Fibroblast of skin of back (primary cell): ENCODE data around the gene XAF1. TPM values are rescaled to one million over a fixed set of nuclear protein-coding genes. Genes with fewer than 3 reads are reported as not detected.
"Not testable (repeated sequence)": the region's sequence is repeated elsewhere in the genome, so short reads cannot be mapped to it uniquely, and the experiment has no call there.

Experiments used
- DNase-seq: peaks from one replicate; pipeline ENCODE4 v3.0.0-alpha.2; 2013
- polyA plus RNA-seq, 2 experiments: library from polyadenylated mRNA; unstranded; fragments of 120-200 nt; gene quantifications; one replicate each; pipeline ENCODE4 v1.2.1, GENCODE V29; 2013; ENCODE audit not compliant: insufficient read length in 2 of 2

XAF1 gene, protein sequence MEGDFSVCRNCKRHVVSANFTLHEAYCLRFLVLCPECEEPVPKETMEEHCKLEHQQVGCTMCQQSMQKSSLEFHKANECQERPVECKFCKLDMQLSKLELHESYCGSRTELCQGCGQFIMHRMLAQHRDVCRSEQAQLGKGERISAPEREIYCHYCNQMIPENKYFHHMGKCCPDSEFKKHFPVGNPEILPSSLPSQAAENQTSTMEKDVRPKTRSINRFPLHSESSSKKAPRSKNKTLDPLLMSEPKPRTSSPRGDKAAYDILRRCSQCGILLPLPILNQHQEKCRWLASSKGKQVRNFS
- polyA plus RNA-seq (2013, experiment 1 of 2; ENCODE audit: insufficient read length): 12.3 TPM
- polyA plus RNA-seq (2013, experiment 2 of 2; ENCODE audit: insufficient read length): 10.5 TPM

DNA sequence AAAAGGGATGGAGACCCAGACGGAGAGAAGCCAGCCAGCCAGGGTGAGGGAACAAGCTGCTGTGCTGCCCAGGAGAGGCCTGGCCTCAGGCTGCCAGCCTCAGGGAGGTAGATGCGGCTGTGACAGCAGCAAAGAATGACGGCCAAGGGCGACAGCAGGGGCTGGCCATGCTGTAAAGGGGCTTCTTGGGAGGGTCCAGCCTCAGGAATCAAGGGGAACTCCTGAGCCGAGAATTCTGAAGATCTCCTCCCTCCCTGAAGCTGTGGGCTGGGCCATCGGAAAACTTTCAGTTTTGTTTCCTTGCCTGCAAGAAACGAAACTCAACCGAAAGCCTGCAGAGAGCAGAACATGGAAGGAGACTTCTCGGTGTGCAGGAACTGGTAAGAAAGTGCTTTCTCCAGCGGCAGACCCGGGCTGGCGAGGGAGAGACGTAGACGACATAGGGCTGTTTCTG is at the start of gene XAF1:
Gene XAF1, plus strand, starts transcription at position 316 of the 454 bp plus-strand sequence. Its CDS starts 33 bp downstream, at position 349.
- DNase-seq: peak; percentile 58

DNA sequence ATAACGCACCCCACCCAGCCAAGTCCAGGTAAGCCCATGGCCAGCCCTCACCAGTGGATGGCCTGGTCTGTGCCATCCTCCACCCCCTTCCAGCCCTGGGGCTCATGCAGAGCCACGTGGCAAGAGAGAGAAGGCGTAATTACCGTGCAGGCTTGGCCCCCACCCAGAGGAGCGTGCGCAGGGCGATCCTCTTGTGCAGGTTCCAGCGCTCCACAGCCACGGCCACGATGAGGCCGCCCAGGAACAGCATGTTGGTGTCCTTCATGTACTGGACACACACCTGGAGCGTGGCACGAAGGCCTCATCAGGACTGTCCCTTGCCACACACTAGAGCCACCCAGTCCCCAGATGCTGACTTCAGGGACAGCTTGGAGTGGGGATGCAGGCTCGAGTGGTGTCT is 49.3 kb upstream of the XAF1 start:
- no peak for DNase-seq

DNA sequence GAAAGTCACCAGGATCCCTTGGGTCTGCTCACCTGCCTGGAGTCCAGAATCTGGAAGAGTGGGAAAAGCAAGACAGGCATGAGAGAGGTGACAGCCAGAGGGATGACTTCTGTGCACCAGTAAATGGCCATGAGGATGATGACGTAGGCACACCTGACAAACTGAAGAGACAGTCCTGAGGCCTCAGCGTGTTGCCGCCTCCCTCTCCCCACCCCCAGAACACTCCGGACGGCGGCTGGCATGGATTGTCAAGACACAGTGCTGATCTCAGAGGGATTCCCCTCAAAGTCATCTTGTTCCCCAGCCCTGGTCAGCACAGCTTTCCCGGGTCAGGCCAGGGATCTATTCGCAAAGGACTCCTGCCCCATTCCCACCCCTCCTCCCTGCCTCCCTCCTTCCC is 48.9 kb upstream of the XAF1 start:
- DNase-seq: no peak

DNA sequence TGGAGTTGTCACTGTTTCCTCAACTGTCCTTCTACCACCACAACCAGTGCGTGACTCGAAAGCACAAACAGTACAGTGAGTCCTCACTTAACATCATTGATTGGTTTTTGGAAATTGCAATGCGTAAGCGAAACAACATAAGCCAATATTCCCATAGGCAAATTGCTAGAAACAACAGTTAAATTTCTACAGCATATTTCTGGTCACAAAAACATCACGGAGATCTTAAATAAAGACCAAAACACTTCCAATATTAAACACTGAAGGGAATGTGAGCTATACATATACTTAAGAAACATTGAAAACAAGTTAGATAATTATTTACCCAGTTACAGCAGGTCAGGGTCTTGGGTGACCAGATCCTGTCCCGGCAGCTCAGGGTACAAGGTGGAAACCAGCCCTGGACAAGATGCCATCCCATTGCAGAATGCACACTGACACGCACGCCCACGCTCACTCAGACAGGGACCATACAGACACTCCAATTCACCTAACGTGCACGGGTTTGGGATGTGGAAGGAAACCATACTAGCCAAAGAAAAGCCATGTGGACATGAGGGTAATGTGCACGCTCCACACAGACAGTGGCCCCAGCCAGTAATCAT is 47.4 kb upstream of the XAF1 start:
- no peak for DNase-seq

- no peak for DNase-seq
These were observed 45.5 kb upstream of the XAF1 start for GRCh38 chr17:6710317-6710716.

DNA sequence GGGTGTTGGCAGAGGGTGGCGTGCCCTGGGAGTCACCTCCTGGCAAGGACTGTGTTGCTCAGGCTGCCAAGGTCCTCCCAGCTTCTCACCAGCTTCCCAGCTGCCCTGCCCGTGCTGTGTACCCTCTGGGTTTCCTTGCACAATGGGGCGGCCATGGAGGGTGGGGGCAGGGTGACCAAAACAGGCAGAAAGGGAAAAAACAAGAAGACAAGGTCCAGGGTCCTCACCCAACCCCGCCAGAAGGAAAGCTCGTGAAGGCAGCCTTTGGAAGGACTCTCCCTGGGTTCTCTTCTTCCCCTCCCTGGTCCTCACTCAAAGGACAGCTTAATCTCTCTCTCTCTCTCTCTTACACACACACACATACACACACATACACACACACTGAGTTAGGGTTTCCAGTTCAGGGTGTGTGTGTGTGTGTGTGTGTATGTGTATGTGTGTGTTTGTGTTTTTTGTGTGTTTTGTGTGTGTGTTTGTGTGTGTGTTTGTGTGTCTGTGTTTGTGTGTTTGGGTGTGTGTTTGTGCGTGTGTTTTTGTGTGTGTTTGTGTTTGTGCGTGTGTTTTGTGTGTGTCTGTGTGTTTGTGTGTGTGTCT is 44.7 kb upstream of the XAF1 start:
- no peak for DNase-seq

- DNase-seq: no peak
These were observed 44.2 kb upstream of the XAF1 start for GRCh38 chr17:6711681-6712057.

- peak; percentile 23 for DNase-seq
These were observed 43.6 kb upstream of the XAF1 start for GRCh38 chr17:6712058-6712853.

DNA sequence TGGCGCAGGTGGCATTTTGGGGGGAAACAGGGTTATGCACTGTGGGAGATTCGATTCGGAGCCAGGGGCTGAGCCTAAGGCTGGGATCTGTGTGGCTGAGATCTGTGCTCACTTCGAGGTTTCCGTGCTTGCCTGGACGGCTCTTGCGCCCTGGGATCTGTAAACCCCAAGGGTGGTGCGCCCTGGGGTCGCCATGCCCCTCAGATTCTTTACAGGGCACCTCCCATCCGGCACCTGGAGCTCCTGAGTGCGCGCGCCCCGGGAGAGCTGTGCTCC is 43.1 kb upstream of the XAF1 start:
- no peak for DNase-seq

- DNase-seq: peak; percentile 48
These were observed 42.5 kb upstream of the XAF1 start, which contains the start of gene SLC13A5 for GRCh38 chr17:6713130-6713917. Gene SLC13A5, minus strand, starts transcription at chr17:6713369. Its CDS starts 36 bp downstream, at chr17:6713333.

DNA sequence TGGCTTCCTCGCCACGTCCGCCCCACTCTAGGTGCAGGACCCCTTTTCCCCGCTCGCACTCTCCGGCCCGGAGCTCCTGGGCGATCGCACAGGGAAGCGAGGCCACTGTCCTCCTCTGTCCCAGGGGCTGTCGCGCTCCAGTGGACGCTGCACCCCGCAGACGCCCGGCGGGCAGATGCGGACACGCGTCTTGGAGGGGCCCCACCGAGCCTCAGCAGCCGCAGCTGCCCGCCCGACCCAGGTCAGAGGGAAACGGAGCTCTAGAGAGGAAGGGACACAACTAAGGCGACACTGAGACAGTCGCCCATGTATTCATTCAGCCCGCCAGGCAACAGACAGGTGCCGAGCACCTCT is 42.0 kb upstream of the XAF1 start:
- DNase-seq: no peak

DNA sequence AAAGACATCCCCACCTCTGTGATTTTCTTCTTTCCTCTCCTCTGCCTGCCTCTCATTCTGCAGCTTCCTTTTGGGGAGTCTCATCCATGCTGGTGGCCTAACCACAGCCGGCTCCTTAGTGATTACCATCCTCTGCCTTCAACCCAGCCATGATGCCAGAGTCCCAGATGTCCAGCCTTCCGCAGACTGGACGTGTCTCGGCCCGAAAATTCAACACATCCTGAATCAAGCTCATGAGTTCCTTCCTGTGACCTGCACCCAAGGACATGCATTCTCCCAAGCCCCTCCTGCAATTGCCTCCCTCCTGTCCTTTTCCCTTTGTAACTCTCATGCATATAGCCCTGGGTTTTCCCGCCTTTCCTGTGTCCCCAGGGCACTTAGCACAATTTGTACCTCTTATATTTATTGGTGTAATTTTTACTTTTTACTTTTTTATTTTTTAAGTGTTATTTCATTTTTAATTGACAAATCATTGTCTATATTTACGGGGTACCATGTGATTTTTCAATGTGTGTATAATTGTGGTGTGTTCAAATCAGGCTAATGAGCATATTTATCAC is 41.5 kb upstream of the XAF1 start:
- no peak for DNase-seq

DNA sequence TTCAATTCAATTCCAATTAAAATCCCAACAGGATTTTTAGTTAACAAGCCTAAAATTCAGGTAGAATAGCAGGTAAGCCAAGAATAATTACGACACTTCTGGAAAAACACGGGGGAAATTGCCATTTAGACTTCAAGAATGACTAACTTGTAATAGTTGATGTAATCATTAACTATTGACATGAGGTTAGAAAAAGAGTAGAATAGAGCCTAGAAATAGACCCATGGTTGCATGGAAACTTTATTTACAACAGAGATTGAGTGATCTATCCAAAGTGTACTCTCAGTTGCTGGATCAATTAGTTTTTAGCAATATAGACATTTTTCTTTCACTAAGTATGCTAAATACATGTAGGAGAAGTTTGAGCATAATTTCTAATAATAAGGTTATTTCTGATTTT is 39.1 kb upstream of the XAF1 start:
- no peak for DNase-seq

GRCh38 chr17:6721744-6722143 is 34.1 kb upstream of the XAF1 start:
- DNase-seq: no peak

GRCh38 chr17:6724009-6724408 is 31.8 kb upstream of the XAF1 start:
- no peak for DNase-seq

- no peak for DNase-seq
These were observed 26.3 kb upstream of the XAF1 start for GRCh38 chr17:6729531-6729930.

DNA sequence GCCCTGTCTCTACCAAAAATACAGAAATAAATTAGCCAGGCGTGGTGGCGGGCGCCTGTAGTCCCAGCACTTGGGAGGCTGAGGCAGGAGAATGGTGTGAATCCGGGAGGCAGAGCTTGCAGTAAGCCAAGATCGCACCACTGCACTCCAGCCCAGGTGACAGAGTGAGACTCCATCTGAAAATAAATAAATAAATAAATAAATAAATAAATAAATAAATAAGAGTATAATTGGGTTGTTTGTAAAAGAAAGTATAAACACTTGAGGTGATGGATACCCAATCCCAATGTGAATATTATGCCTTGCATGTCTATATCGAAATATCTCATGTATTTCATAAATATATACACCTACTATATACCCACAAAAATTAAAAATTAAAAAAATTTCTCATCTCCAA is 9.2 kb upstream of the XAF1 start:
- DNase-seq: not testable (repeated sequence)

DNA sequence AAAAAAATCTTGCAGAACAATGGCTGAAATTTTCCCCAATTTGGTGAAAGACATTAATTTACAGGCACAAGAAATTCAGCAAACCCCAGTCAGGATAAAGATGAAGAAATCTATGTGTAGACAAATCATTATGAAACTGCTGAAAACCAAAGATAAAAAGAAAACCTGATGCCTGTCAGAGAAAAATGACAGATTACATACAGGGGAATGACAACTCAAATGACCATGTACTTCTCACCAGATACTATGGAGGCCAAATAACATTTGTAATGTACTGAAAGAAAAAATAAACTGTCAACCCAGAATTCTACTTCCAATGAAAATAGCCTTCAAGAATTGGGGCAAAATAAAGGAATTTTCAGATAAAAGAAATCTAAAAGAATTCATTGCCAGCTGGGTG is 7.2 kb upstream of the XAF1 start:
- DNase-seq: no peak

DNA sequence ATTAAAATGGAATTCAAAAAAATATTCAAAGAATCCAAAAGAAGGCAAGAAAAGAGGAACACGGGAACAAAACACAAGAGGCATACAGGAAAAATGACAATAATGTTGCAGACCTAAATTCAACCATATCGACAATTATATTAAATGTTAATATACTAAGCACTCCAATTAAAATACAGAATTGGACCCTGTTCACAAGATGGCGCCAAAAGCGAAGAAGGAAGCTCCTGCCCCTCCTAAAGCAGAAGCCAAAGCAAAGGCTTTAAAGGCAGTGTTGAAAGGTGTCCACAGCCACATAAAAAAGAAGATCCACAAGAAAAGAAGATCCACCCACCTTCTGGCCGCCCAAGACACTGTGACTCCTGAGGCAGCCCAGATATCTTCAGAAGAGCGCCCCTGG is 6.3 kb upstream of the XAF1 start:
- peak; percentile 31 for DNase-seq

GRCh38 chr17:6752068-6752909 is 3.6 kb upstream of the XAF1 start:
- DNase-seq: peak; percentile 100

DNA sequence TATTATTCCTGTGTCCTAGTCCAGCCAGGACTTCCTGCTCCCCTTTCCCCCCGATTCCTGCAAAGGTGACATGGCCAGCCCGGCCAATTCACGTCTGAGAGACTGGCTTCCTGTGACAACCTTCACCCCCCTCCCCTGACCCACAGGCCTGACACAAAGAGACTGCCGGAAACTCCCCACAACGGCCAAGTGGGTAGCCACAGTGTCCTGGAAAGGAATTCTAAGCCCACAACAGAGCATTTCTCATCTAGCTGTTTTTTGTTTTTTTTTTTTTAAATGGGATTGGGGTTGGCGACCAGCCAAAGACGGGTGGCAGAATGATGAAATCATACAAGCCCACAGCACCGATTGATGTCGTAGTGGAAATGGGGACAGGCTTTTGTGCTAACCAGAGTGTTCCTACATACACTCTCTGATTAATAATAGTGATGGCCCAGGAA is 2.8 kb upstream of the XAF1 start:
- DNase-seq: peak; percentile 97
